HepG2 (cell line): Measurements from ENCODE around the gene CACNA1G. TPM values are rescaled to one million over a fixed set of nuclear protein-coding genes. Genes with fewer than 3 reads are reported as not detected.
A peak's percentile ranks its signal among the peaks of the same experiment; 100 is the strongest.

Experiments
- ETV6 ChIP-seq: sonication (generic); formaldehyde crosslinking; conservative IDR thresholded peaks from 2 replicates; pipeline ENCODE4 v1.4.0; 2020; ENCODE audit warnings: missing genetic modification reagents
- FUBP1 ChIP-seq: sonication (generic); formaldehyde crosslinking; IDR thresholded peaks from 2 replicates; pipeline ENCODE4 v1.5.1; 2020; ENCODE audit warnings: missing genetic modification reagents, mild to moderate bottlenecking, borderline replicate concordance
- GATAD1 ChIP-seq: IDR thresholded peaks from 2 replicates; pipeline ENCODE4 v1.6.1; 2016; ENCODE audit warnings: missing genetic modification reagents, missing compliant biosample characterization
- HOMEZ ChIP-seq: IDR thresholded peaks from 2 replicates; pipeline ENCODE4 v1.6.1; 2016; ENCODE audit warnings: low read depth
- KAT2B ChIP-seq: fragments of 150-350 bp; IDR thresholded peaks from 2 replicates; pipeline ENCODE4 v1.6.1; 2014; ENCODE audit warnings: low read depth, low read length, borderline replicate concordance
- MAX ChIP-seq: IDR thresholded peaks from 2 replicates; pipeline ENCODE4 v1.6.1; 2012; ENCODE audit warnings: inconsistent platforms
- NCOA5 ChIP-seq: sonication (generic); formaldehyde crosslinking; IDR thresholded peaks from 2 replicates; pipeline ENCODE4 v1.4.0; 2020; ENCODE audit warnings: missing genetic modification reagents
- TIGD3 ChIP-seq: sonication (generic); formaldehyde crosslinking; IDR thresholded peaks from 2 replicates; pipeline ENCODE4 v1.5.1; 2020; ENCODE audit warnings: mild to moderate bottlenecking, missing genetic modification reagents, borderline replicate concordance
- ZFP82 ChIP-seq: sonication (generic); formaldehyde crosslinking; IDR thresholded peaks from 2 replicates; pipeline ENCODE4 v1.5.1; 2020; ENCODE audit warnings: mild to moderate bottlenecking, missing genetic modification reagents, borderline replicate concordance
- ZNF318 ChIP-seq: sonication (generic); formaldehyde crosslinking; IDR thresholded peaks from 2 replicates; pipeline ENCODE4 v1.4.0; 2020; ENCODE audit warnings: mild to moderate bottlenecking, missing genetic modification reagents
- ZNF546 ChIP-seq: sonication (generic); formaldehyde crosslinking; conservative IDR thresholded peaks from 2 replicates; pipeline ENCODE4 v1.8.1; 2023; ENCODE audit warnings: mild to moderate bottlenecking, missing genetic modification reagents
- polyA plus RNA-seq, 8 experiments: library from polyadenylated mRNA; depleted of rRNA in 3 of 8; stranded (reverse) in 7 of 8; unstranded in 1 of 8; fragments of >200 nt; fragmentation: Illumina TruSeq in 4 of 8; extraction: Trizol in 4 of 8; gene quantifications; 2 replicates each; pipeline versions ENCODE4 v1.2.1 to v1.2.3, GENCODE V29; 2011 to 2016; ENCODE audit warnings: low read depth in 4 of 8, missing spikeins in 1 of 8, mixed read lengths in 1 of 8; ENCODE audit not compliant: insufficient read depth in 1 of 8
- total RNA-seq, 5 experiments: library from RNA; depleted of rRNA; stranded (reverse); fragments of >200 nt; fragmentation: Illumina TruSeq; extraction: Trizol; gene quantifications; 2 replicates each; pipeline ENCODE4 v1.2.3, GENCODE V29; 2016; ENCODE audit warnings: low read depth in 1 of 5

Gene CACNA1G
- total and polyA plus RNA-seq, 2 of the 13 experiments (the other 11 are each of a cell fraction or from before 2014, with no cell fraction given), result 0.02 TPM; not detected in 1

- TF ChIP-seq ZNF318 (no peak), ZNF546 (CRISPR knock-in tag) (no peak), GATAD1 (CRISPR knock-in tag) (no peak), MAX (peak; percentile 66), TIGD3 (no peak), HOMEZ (no peak), KAT2B (no peak), ZFP82 (CRISPR knock-in tag) (no peak), FUBP1 (CRISPR knock-in tag) (no peak), NCOA5 (CRISPR knock-in tag) (no peak), ETV6 (CRISPR knock-in tag) (no peak)
Observed at GRCh38 chr17:50559674-50560184, 786 bp upstream of the CACNA1G start (continued).
